ENCODE data around the gene CTDSPL. TPM values are rescaled to one million over a fixed set of nuclear protein-coding genes. Genes with fewer than 3 reads are reported as not detected.

CTDSPL gene
- total and polyA plus RNA-seq, 2 of the 13 experiments (the other 11 are each of a cell fraction or from before 2014, with no cell fraction given), result 26.1 to 142 TPM

GRCh38 chr3:37892927-37893600 is 31.4 kb downstream of the CTDSPL start (continued):
- TF ChIP-seq PATZ1 (CRISPR knock-in tag; IDR thresholded peaks at IDR 0.05) (peak; percentile 69), SP140L (CRISPR knock-in tag; IDR thresholded peaks at IDR 0.05; ENCODE audit: borderline replicate concordance) (no peak), RFXANK (CRISPR knock-in tag; IDR thresholded peaks at IDR 0.05) (0 out of 2 replicates have a peak, but pooled peaks have one; percentile 34), YY1 (IDR thresholded peaks at IDR 0.05; ENCODE audit: insufficient read depth, insufficient replicate concordance, low read depth, low read length) (no peak), ZSCAN25 (CRISPR knock-in tag; IDR thresholded peaks at IDR 0.05) (no peak), ZNF772 (CRISPR knock-in tag; IDR thresholded peaks at IDR 0.05) (peak; percentile 75; the same call in 1 of the 2 replicates), ZNF451 (CRISPR knock-in tag; IDR thresholded peaks at IDR 0.05) (no peak), SP1 (IDR thresholded peaks at IDR 0.05) (no peak), SP1 (CRISPR knock-in tag; IDR thresholded peaks at IDR 0.05) (no peak), KDM1A (CRISPR knock-in tag; IDR thresholded peaks at IDR 0.05) (0 out of 2 replicates have a peak, but pooled peaks have one; percentile 30), SMARCE1 (IDR thresholded peaks at IDR 0.05; ENCODE audit: borderline replicate concordance) (no peak), HMGXB4 (CRISPR knock-in tag; IDR thresholded peaks at IDR 0.05; ENCODE audit: borderline replicate concordance in 1 of 2, low read depth in 1 of 2) (peak; percentile 52; a peak in 1 of 4 replicates), ZNF644 (CRISPR knock-in tag; IDR thresholded peaks at IDR 0.05; ENCODE audit: low read depth) (peak; percentile 88), ZNF224 (CRISPR knock-in tag; IDR thresholded peaks at IDR 0.05) (no peak), ZNF34 (CRISPR knock-in tag; IDR thresholded peaks at IDR 0.05; ENCODE audit: borderline replicate concordance) (no peak), FOSL2 (CRISPR knock-in tag; IDR thresholded peaks at IDR 0.05) (peak; percentile 55), MIER2 (CRISPR knock-in tag; IDR thresholded peaks at IDR 0.05) (peak; percentile 70; the same call in 1 of the 2 replicates), NFIC (IDR thresholded peaks at IDR 0.05; ENCODE audit: low read length) (peak; percentile 53; the same call in 1 of the 2 replicates), GPN1 (CRISPR knock-in tag; IDR thresholded peaks at IDR 0.05; ENCODE audit: borderline replicate concordance) (no peak), HMGXB3 (CRISPR knock-in tag; IDR thresholded peaks at IDR 0.05; ENCODE audit: borderline replicate concordance) (peak; percentile 40; the same call in 1 of the 2 replicates), MYC (CRISPR knock-in tag; IDR thresholded peaks at IDR 0.05; ENCODE audit: borderline replicate concordance) (peak; percentile 86), BRCA1 (CRISPR knock-in tag; IDR thresholded peaks at IDR 0.05) (no peak), RFX5 (IDR thresholded peaks at IDR 0.05; ENCODE audit: low read depth, low read length) (no peak), ZEB1 (IDR thresholded peaks at IDR 0.05; ENCODE audit: insufficient replicate concordance, low read depth) (no peak)

Measured in HepG2 (cell line).